ENCODE results near the gene CLEC2B. TPM values are rescaled to one million over a fixed set of nuclear protein-coding genes. Genes with fewer than 3 reads are reported as not detected.

The CLEC2B gene
- polyA plus RNA-seq, 4 donors = 2.5 to 4.2 (median 3.0) TPM

DNA sequence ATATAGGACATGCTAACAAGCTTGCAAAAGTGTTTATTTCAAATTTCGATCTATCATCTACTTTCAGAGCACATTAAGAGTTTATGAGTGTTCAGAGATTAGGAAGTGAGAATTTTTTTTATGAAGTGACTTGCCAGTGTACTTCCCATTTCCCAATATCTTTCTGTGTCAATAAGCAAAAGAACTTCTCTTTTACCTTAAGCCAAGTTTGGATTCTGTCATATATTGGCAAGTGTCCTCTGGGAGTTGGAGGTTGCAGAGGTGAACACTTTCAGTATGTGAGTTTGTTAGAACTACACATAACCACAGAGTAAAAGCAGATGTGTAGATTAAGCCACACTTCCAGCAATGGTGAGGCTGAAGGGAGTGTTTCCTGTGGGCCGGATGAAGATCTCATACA is 58.5 kb downstream of the CLEC2B start:
- no peak for DNase-seq (ENCODE audit: low read depth in 4 of 4, low spot score in 2 of 4)

DNA sequence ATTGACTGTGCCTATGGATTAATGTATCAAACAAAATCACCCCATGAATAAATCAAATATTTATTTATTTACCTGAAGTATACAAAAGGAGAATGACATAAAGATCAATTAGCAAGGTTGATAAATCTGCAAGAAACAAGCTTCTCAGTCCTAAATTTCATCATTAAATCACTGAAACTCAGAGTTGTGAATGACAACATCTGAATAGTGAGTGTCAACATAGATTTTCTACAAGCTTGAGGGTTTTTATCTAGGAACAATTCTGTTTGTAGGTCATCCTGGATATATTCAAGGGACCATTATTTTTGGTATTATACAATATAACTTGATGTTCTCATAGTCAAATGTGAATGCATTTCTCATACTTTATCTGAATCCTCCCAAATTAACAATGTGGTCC is 59.3 kb downstream of the CLEC2B start:
- DNase-seq (ENCODE audit: low read depth in 4 of 4, low spot score in 2 of 4) = no peak

DNA sequence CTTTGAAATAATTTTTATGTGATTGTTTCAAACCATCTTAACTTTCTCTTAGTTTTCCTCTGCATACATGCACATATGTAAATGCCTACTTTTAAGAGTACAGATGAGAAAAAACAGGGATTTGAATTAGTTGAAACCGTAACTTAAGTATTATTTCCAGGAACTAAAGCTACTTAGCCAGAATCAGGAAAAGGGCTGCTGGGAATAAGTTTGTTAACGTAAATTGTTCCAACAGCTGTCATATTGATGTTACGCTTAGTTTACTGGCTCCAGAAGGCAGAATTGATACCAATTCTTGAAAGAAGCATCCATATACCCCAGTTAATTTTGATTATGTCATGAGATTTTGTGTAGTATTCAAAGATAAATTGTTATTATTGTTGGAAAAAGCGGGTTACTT is 59.8 kb downstream of the CLEC2B start:
- DNase-seq (ENCODE audit: low read depth in 4 of 4, low spot score in 2 of 4) = no peak

DNA sequence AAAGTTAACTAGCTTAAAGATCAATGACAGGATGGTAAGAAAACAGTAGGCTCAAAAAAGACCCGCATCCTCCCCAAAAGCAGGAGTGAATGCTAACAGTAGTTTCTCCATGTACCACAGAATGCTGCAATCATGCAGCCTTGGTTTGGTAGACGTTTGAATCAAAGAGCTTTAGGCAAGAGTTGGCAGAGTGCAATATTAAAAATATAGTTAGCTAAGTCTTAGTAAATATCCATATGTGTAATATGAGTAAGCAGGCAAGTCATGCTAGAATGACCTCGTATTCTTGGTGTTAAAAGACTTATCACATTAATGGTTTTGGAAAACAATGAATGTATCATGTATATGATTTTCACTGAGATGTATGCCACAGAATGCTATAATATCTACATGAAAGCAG is 60.6 kb downstream of the CLEC2B start:
- no peak for DNase-seq (ENCODE audit: low read depth in 4 of 4, low spot score in 2 of 4)

DNA sequence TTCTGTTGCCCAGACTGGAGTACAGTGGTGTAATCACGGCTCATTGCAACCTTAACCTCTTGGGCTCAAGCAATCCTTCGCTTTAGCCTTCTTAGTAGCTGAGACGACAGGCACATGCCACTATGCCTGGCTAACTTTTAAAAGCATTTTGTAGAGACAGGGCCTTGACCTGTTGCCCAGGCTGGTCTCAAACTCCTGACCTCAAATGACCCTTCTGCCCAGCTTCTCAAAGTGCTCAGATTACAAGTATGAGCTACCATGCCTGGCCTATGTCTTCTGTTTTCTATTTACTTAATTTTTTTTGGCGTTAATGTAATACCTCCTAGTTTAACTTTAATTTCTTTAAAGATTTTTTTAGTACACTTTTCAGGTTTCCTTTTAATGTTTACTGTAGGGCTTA is 62.4 kb downstream of the CLEC2B start:
- DNase-seq (ENCODE audit: low read depth in 4 of 4, low spot score in 2 of 4) = no peak

DNA sequence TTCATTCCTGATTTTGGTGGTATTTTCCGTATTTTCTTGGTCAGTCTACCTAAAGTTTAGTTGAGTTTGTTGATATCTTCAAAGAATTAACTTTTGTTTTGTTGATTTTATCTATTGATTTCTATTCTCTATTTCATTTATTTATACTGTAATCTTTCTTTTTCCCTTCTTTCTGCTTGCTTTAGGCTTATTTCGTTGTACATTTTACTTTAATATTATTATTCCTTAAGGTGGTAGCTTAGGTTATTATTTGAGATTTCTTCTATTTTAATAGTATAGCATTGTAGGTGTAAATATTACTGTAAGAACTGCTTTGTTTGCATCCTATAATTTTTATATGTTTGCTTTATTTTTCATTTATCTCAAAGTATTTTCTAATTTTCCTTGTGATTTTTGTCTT is 63.3 kb downstream of the CLEC2B start:
- DNase-seq (ENCODE audit: low read depth in 4 of 4, low spot score in 2 of 4) = no peak

Other genes with a start within 250 kb of the CLEC2B start
- 10 to 100 TPM in 3 of 4 donors, 1 to 10 TPM in 1; 8.5 to 31.0 (median 17.2) TPM for gene CLEC2D, start 199.6 kb downstream of the CLEC2B start, polyA plus RNA-seq (ENCODE audit: insufficient read length in 4 of 4)
- gene CLECL1, start 136.3 kb downstream of the CLEC2B start, polyA plus RNA-seq (ENCODE audit: insufficient read length in 4 of 4) = under 1 TPM in 3 of 4 donors, not detected in 1; 0.19 to 0.47 (median 0.38) TPM
- gene CD69, start 108.5 kb downstream of the CLEC2B start, polyA plus RNA-seq (ENCODE audit: insufficient read length in 4 of 4) = 1 to 10 TPM; 1.2 to 3.7 (median 1.6) TPM
- gene KLRF1, start 41.9 kb downstream of the CLEC2B start, polyA plus RNA-seq (ENCODE audit: insufficient read length in 4 of 4) = 1 to 10 TPM in 1 of 4 donors, under 1 TPM in 3; 0.66 to 1.5 (median 0.72) TPM
- not detected for gene KLRF2, start 12.1 kb upstream of the CLEC2B start, polyA plus RNA-seq (ENCODE audit: insufficient read length in 4 of 4)
- not detected for gene CLEC2A, start 63.0 kb upstream of the CLEC2B start, polyA plus RNA-seq (ENCODE audit: insufficient read length in 4 of 4)
- under 1 TPM; 0.71 to 0.85 (median 0.82) TPM for gene CLEC12A, start 102.1 kb upstream of the CLEC2B start, polyA plus RNA-seq (ENCODE audit: insufficient read length in 4 of 4)
- 1 to 10 TPM in 3 of 4 donors, under 1 TPM in 1; 0.87 to 2.0 (median 1.3) TPM for gene CLEC1B, start 129.8 kb upstream of the CLEC2B start, polyA plus RNA-seq (ENCODE audit: insufficient read length in 4 of 4)
- under 1 TPM in 1 of 4 donors, not detected in 3; 0.08 TPM for gene CLEC12B, start 141.3 kb upstream of the CLEC2B start, polyA plus RNA-seq (ENCODE audit: insufficient read length in 4 of 4)
- gene CLEC9A, start 161.3 kb upstream of the CLEC2B start, polyA plus RNA-seq (ENCODE audit: insufficient read length in 4 of 4) = under 1 TPM; 0.25 to 0.56 (median 0.54) TPM
- 1 to 10 TPM; 2.7 to 4.0 (median 3.2) TPM for gene CLEC1A, start 229.6 kb upstream of the CLEC2B start, polyA plus RNA-seq (ENCODE audit: insufficient read length in 4 of 4)